Skeletal muscle cell (primary cell): Measurements from ENCODE around the gene DBN1.

ENCODE experiments used
- DNase-seq: peaks from one replicate; pipeline ENCODE4 v3.0.0-alpha.2; 2010; ENCODE audit warnings: low read depth
- H3K4me3 ChIP-seq: 2 replicates; pipeline ENCODE4 v1.5.1; 2011; ENCODE audit warnings: low read depth, mild to moderate bottlenecking, control low read depth, low read length, moderate library complexity

Gene DBN1

DNA sequence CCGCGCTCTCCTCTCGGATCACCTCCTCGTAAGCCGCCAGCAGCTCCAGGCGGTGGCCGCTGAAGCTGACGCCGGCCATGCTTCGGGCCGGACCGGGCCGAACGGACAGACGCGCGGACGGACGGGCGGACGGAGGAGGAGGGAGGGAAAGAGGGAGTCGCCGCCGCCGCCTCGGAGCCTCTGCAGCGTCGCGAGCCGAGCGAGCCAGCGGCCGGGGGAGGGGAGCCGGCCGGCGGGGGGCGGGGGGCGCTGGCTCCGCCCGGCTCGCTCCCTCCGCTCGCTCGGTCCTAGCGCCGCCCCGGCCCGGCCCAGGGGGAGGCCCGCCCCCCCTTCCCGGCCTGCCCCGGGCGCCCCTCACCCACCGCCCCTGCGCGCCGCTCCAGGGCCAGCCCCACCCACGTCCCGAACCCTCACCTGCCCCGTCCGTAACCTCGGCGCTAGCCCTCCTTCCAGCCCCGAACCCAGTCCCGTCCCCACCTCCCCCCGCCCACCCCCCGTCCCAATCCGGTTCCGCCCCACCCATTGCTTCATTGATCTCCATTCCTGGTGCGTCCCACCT is at the start of gene DBN1:
DBN1 (minus strand) TSS at position 192 of the 559 bp plus-strand sequence; CDS start at position 79, 113 bp downstream.
- H3K4me3 ChIP-seq, result peak within 1 kb of the TSS; percentile 81
- DNase-seq, result no peak

DNA sequence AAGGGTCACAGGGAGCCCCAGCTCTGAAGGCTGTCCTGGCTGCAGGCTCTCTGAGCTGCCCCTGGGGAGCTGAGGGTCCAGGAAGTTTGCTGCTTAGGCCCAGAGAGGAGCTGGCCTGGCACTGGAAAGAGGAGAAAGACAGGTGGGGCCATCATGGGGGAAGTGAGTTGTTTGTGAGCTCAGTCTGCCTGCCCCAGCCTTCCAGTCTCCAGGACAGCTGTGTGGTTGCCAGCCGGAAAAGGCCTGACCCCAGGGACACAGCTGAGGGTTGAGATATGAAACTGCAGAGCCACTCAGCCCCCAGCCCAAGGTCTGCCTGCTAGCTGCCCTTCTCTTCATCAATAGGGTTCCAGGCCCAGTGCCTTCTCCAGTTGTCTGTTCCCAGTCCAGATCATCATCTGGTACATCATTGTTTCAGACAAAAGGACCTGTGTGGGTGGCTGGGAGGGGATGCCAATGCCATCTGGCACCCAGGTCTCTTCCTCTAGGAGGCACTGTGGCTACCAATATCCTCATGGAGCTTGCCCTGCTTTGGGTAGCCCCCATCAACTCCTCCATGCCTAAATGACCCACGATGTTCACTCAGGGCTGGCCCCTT is 47.6 kb upstream of the DBN1 start:
- DNase-seq, result no peak
- H3K4me3 ChIP-seq, result no peak overlapping the region

DNA sequence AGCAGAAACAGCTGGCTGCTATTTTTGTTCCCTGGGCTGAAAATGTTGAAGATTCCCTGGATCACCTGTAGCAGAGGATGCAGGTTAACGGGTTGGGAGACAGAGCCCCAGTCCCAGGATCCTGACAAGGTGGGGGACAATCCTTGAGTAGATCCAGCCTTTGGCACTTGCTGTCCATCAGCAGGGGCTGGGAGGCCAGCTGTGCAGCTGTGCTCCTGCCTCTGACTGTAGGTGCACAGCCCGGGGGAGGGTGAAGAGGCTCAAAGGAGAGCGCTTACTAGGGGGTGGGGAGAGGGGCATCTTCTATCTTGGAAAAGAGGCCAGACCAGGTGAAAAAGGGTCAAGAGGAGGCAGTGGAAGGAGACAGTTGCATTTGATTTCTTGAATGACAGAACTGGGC is 46.8 kb upstream of the DBN1 start:
- H3K4me3 ChIP-seq, result no peak overlapping the region
- DNase-seq, result no peak

DNA sequence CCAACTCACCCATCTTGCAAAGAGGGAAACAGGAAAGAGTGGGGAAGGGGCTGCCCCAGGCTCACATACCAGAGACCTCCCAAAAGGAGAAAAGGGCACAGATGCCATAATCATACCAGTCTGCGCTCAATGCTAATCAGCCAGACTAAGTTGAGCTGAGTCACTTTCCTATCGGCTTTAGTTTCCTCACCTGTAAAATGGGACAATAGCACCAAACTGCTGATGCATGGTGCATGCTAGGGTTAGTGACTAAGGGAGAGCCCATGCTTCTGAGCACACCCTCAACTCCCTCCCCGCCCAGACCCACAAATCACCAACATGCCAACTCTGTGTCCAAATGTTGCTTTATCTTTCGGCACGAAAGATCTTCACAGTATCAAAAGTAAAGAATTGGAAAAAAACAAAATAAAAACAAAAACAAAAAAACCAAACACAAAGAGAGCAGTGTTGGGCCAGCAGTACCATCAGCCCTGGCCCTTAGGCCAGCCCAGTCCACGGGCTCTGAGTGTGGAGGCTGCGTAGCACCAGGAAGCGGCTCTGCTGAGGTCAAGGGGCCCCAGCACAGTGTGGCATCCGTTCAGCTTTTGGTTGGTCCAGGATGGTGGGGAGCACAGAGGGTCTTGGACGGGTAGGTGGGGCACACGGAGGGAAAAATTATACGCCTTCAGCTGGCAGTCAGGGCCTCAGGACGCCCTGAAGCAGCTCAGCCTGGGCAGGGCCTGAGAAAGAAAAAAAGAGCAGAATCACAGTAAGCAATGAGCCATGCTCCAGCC is 46.2 kb upstream of the DBN1 start:
- no peak for DNase-seq
- no peak overlapping the region for H3K4me3 ChIP-seq

DNA sequence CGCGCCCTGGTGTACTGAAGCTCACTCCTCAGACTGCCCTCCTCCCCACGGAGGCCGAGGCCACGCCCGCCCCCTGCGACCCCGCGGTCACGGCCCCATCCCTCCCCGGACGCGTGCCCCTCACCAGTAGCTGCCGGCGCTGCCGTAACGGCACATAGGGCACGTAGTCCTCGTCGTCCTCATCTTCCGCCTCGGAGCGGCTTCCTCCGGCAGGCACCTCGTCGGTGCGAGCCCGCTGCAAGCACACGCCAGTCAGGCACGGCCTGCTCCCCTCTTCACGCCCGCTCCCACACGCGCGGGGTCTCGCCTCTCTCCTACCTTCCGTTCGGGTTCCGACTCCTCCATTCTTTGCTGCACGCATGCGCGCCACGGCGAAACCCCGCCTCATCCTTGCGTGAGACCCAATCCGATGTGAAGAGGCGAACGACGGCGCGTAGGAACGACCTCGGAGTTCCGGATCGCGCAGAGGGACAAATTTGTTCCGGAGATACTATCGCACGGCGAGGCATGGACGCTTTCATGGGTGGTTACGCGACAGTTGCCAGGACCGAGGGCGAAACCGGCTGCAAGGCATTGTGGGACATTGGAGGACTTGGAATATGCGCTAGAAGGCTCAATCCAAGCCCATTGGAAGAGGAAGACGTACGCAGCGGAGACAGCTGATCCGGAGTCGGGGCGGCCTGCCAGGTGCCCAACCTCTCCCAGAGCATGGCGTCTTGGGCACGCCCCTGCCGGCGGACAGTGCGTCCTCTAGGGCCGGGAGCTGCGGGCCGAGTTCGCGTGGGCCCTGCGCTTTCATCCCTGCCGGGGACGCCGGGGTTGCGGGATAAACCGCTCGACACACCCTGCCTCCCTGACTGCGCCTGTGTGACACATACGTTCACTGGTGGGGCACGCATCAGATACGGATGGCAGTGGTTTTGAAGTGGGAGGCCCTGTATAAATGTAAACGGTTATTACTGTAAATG is 43.5 kb upstream of the DBN1 start, which contains the start of gene DDX41:
DDX41 (minus strand) TSS at position 361 of the 968 bp plus-strand sequence; CDS start at position 345, 16 bp downstream.
- H3K4me3 ChIP-seq, result peak within 1 kb of the TSS; percentile 79
- DNase-seq, result peak; percentile 99

DNA sequence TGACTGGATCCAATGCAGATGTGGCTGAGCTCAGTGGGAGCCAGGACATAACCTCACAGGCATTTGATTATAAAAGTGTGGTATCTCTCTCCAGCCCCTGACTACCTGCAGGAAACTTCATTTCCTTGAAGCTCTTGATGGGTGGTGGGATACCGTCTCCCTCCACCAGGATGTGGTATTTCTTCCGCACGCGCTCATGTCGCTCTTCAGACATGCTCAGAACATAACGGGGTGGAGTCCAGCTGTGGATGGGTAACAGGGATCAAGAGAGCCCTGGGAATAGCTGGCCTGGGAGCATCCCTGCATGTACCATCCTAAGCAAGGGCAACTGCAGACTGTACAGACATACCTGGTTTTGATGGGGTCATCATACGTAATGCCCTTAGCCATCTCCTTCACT is 42.1 kb upstream of the DBN1 start:
- no peak for DNase-seq
- H3K4me3 ChIP-seq, result peak overlapping the region; percentile 79

DNA sequence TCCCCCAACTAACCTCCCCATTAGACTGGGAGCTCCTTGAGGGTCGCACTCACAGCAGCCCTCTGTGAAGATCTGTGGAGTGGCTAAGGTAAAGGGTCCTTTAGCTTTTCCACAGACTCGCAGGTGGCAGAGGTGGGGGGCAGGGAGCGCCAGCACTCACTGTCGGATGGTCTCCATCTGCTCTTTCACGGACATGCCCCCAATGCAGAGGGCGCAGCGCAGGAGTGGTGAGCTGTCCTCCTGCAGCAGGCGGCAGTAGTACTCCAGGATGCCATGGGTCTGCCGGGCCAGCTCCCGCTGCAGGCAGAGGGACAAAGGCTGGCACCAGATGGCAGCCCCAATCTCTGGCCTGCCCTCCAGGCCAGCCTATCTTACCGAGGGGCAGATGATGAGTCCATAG is 41.1 kb upstream of the DBN1 start:
- DNase-seq, result no peak

DNA sequence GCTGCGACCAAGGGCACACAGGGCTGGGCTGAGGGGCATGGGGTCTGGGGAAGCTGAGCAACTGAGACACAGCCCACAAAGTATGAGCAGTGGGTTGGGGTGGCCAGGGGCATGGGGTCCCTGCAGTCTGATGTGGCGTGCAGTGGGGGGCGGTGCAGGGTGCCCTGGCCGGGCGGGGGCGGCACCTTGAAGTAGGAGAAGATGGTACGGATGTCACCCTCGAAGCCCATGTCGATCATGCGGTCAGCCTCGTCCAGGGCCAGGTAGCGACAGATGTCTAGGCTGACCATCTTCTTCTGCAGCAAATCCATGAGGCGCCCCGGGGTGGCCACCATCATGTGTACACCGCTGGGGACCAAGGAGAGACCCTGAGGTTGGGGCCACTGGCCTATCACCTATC is 40.1 kb upstream of the DBN1 start:
- DNase-seq, result no peak
- no peak overlapping the region for H3K4me3 ChIP-seq

More for the DNA sequence above, 41.1 kb upstream of the DBN1 start:
- peak overlapping the region; percentile 79 for H3K4me3 ChIP-seq

DNA sequence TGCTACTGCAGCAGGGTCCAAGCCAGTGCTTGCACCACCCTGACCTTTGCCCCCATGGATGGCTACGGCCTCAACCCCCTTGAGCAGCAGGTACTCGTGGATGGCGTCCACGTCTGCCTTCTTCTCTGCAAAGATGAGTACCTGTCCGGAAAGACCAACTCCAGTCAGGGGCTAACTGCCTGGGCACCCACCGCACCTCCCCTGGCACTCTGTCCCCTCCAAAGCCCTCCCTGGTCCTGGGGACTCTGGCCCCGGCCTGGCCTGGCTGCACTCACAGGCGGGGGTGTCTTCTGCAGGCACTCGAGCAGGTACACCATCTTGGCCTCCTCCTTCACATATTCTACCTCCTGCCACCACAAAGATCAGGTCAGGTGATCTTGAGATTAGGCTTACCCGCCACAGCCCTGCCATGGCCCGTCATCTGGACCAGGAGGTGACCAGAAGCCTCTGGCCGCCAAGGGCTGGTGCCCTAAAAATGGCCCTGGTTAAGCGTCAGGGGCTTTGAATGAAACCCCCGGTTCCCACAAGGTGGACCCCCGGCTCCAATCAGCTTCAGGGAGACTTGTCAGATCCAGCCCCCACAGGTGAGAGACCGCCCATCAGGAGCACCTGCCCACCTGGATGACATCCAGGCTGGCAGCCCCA is 39.4 kb upstream of the DBN1 start:
- H3K4me3 ChIP-seq, result no peak overlapping the region
- DNase-seq, result no peak

DNA sequence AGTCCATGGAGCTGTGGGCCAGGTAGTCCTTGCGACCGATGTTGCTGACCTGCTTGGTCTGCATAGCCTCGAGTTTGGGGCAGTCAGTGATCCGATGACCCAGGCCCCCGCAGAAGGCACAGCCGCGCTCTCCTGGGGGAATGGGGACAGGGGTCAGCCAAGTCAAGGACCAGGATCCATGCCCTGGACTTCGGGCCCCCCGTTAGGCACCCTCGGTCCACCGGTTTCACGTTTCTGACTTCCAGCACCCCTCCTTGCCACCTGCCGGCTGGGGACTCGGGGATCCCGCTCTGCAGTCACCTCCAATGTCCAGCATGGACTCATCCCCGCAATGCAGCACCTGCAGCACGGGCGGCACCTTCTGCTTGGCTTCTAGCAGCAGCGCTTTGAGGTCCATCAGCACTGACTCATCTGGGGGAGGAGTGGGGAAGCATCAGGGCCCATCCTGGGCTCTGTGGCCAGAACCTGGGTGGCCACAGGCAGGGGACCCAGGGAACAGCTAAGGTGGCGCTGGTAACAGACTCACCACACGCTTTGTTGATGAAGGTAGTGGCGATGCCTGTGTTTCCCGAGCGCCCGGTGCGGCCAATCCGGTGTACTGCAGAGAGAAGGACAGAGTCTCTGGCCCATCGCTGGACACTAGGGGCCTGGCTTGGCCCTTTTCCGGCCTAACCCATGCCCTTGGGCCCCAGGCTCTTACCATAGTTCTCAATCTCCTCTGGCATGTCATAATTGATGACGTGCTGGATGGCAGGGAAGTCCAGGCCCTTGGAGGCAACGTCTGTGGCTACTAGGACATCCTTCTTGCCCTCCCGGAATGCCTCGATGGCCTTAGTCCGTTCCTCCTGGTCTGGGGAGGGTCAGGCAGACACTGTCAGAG is 38.6 kb upstream of the DBN1 start:
- no peak for DNase-seq
- no peak overlapping the region for H3K4me3 ChIP-seq

DNA sequence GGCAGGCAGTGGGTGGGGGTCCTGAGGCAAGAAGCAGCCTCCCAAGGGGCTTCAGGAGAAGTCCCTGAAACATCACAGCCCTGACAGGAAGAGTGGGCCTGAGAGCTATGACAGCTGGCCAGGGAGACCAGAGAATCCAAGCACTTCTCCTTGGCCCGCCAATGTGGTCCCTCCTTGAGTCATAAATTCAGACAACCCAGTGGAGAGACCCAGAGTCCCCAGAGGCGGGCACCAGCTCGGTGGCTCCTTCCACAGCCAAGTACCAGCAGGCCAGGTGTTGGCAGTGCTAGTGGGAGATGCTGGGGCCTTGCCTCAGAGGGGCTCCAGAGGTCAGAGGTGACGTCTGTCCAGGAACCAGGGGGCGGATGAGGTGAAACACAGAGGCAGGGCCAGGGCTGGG is 37.7 kb upstream of the DBN1 start:
- no peak overlapping the region for H3K4me3 ChIP-seq
- DNase-seq, result no peak

DNA sequence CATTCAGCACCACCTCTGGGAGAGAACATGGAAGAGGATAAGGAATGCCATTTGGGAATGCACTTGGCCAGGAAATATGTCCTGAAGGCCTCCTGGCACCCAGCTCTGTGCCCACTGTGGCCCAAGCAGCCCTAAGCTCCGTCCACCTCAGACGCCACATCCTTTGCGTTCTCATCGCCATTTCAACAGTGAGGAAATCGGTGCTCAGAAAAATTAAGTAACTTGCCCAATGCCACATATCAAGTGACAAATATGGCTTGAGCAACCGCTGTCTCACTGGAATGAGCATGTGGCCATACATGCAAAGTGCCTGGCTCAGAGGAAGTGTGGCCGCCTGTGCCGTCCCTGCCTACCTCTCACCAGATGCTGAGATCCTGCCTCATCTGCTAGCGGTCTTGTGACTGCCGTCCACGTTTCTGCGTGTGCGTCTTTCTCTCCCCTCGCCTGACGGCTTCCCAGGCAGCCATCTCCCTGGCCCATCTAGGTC is 37.2 kb upstream of the DBN1 start:
- no peak for DNase-seq
- no peak overlapping the region for H3K4me3 ChIP-seq

DNA sequence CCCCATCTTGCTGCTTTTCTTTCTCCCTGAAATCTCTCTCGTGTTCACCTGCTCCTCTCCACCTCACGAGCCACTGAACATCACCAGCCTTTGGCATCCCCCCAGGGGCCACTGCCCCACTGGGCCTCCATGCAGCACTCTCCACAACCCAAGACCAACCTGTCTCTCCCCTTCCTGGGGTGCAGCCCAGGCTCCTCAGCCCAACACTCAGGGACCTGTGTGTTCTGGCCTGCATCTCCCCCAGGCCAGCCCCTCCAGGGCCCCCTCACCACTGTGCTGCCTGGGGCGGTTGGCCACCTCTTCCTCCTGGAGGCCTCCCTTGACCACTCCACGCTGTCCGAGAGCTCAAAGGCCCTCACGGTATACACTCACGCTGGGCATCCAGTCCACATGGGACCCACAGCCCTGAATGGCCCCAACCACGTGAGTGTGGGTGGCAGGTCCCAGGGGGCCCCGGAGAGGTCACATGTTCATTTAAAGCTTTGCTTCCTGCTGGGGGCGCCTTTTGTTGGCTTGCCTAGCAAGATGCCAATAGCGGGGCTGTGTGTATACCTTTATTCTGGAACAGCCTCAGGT is 36.6 kb upstream of the DBN1 start:
- H3K4me3 ChIP-seq, result no peak overlapping the region
- DNase-seq, result no peak

DNA sequence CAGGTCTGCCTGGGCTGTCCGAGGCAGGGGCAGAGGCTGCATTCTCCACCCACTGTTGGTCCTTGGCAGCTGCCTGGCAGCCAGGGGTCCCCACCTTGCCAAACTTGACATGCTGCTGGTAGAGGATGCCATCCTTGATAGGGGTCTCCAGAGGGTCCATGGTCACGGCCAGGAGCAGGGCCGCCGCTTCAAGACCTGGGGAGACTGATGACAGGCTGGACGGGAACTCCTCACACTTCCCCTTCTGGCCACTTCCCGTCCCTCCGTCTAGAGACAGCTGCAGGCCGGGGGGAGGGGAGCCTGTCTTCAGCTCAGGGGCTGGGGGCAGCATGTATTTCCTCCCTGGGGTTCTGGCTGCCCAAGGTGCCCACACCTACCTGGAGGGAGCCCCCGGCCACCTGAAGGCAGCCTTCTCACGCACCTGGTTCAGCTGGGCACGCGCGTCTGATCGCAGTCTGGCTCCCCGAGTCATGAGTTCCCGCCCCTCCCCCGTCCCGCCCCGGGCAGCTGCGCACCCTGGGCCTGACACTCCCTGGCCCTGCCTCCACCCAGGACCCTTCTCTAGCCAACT is 36.0 kb upstream of the DBN1 start, which contains the start of gene DOK3:
DOK3 (minus strand) TSS at position 446 of the 571 bp plus-strand sequence; CDS start at position 160, 286 bp downstream.
- DNase-seq, result no peak

DNA sequence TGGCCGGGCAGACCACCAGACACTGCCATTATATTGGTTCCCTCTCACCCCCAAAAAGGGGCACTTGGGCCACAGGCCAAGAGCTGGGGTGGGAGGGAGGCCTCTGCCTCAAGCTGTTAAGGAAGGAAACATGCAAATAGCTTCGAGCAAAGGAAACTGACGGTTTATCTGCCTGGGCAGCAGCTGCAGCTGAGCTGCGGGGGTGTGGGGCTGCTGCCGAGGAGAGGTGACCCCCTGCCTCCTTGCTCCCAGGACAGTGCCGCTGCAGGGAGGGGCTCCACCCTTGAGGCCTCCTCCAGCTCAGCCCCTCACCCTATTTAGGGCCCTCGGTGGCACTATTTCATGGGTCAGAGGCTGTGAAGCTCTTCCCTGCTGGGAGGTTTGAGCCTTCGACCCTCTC is 35.4 kb upstream of the DBN1 start:
- peak overlapping the region; percentile 29 for H3K4me3 ChIP-seq
- DNase-seq, result no peak

More for the DNA sequence above, 36.0 kb upstream of the DBN1 start, which contains the start of gene DOK3:
- H3K4me3 ChIP-seq, result peak within 1 kb of the TSS; percentile 29

DNA sequence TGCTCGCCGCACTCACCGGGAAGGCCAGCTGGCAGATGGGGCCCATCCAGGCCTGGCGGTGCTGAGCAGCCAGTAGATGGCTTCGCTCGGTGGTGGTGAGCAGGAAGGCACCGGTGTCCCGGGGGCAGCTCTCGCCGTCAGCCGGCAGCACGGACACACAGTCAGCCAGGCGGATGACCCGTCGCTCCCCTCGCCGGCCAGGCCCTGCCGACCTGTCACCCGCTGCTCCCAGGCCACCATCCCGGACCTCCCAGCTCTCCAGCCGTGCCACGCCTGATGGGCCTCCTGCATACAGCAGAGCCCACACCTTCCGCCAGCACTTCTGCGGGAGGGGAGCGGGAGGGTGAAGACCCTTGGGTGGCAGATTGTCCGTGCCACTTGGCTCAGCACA is 34.8 kb upstream of the DBN1 start:
- no peak for DNase-seq
- no peak overlapping the region for H3K4me3 ChIP-seq

DNA sequence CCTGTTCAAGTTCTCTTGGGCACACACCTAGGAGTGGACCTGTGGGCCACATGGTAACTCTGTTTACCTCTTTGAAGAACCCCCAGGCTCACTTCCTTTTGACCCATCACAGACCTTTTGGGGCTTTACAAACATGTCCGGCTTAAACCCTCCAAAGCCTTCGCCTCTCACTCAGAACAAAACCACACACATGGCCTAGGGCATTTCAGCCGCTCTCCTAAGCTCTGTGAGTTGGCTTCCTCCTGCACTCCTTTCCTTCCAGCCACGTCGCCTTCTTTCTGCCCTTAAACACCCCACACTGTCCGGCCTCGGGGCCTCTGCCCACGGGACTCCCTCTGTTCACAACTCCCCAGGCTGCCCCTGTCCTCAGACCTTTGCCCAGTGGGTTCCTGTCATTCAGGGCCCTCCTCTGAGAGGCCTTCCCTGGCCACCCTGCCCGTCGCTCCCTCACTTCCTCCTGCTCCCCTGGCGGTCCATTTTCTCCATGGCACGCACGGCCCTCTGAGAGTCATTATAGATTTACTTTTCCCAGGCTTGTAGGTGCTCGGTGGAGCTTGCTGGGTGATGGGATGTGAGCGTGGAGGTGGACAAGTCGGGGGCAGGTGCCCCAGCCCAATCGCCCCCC is 34.3 kb upstream of the DBN1 start:
- no peak for DNase-seq
- no peak overlapping the region for H3K4me3 ChIP-seq
